Measurements from ENCODE around the gene GORASP1. TPM values are rescaled to one million over a fixed set of nuclear protein-coding genes. Genes with fewer than 3 reads are reported as not detected.

Gene GORASP1
- total RNA-seq, 2 experiments from 2014 or later = 51.5 to 59.9 TPM

GRCh38 chr3:39115870-39116269 lies 8.4 kb upstream of the GORASP1 start:
- no peaks in the 10 kb centered on the region for H3K9me2 ChIP-seq (ENCODE audit: insufficient read depth, low read length)
- no peaks in the 10 kb centered on the region for H3K79me2 ChIP-seq (ENCODE audit: insufficient read depth, low read depth, low read length)
- H3K36me3 ChIP-seq (ENCODE audit: insufficient read depth, low read length) = peaks cover 34% of the 10 kb centered on the region
- H3K4me3 ChIP-seq (ENCODE audit: low read depth, low read length, poor library complexity, severe bottlenecking) = no peak overlapping the region
- DNase-seq (ENCODE audit: low spot score) = no peak
- H3K9me3 ChIP-seq (ENCODE audit: low read length) = no peaks in the 10 kb centered on the region
- no TSS peak for BruUV-seq (replicated peaks)
- H3K4me2 ChIP-seq (ENCODE audit: low read length) = no peak overlapping the region
- POLR2A ChIA-PET = interaction anchor here (0.8 to 1.3 kb wide), 2 partner anchors 10 to 89 kb away, joined by 3 read pairs; no protein-coding TSS in a partner anchor
- peaks cover 27% of the 10 kb centered on the region for H3K4me1 ChIP-seq (ENCODE audit: insufficient read depth, low read length, poor library complexity, severe bottlenecking)
- H3K27ac ChIP-seq (ENCODE audit: low read depth, low read length, poor library complexity, severe bottlenecking) = no peak overlapping the region
- TF ChIP-seq EZH2phosphoT487 (IDR thresholded peaks at IDR 0.05; ENCODE audit: borderline replicate concordance, low read depth, low read length) = no peak
- TF ChIP-seq CTCF (conservative IDR thresholded peaks at IDR 0.05; ENCODE audit: low read length) = no peak
- intact Hi-C loops (cut with micrococcal nuclease; ENCODE audit: unreplicated experiment) = no loop called here
- H2AFZ ChIP-seq (ENCODE audit: low read length) = no peak overlapping the region
- H4K20me1 ChIP-seq (ENCODE audit: insufficient read depth, low read length) = no peaks in the 10 kb centered on the region
- CTCF ChIA-PET (ENCODE audit: unreplicated experiment) = no interaction called here

GRCh38 chr3:39114456-39114855 lies 7.0 kb upstream of the GORASP1 start:
- Histone ChIP-seq H3K9me2 (ENCODE audit: insufficient read depth, low read length) (no peaks in the 10 kb centered on the region), H3K4me1 (ENCODE audit: insufficient read depth, low read length, poor library complexity, severe bottlenecking) (peaks cover 31% of the 10 kb centered on the region), H3K4me2 (ENCODE audit: low read length) (peak overlapping the region; percentile 41), H3K4me3 (ENCODE audit: low read depth, low read length, poor library complexity, severe bottlenecking) (no peak overlapping the region), H2AFZ (ENCODE audit: low read length) (no peak overlapping the region), H3K79me2 (ENCODE audit: insufficient read depth, low read depth, low read length) (no peaks in the 10 kb centered on the region), H4K20me1 (ENCODE audit: insufficient read depth, low read length) (no peaks in the 10 kb centered on the region), H3K27ac (ENCODE audit: low read depth, low read length, poor library complexity, severe bottlenecking) (no peak overlapping the region), H3K9me3 (ENCODE audit: low read length) (no peaks in the 10 kb centered on the region), H3K36me3 (ENCODE audit: insufficient read depth, low read length) (peaks cover 34% of the 10 kb centered on the region)
- BruUV-seq (replicated peaks) = no TSS peak
- no peak for TF ChIP-seq CTCF (conservative IDR thresholded peaks at IDR 0.05; ENCODE audit: low read length)
- TF ChIP-seq EZH2phosphoT487 (IDR thresholded peaks at IDR 0.05; ENCODE audit: borderline replicate concordance, low read depth, low read length) = no peak
- peak; percentile 23 for DNase-seq (ENCODE audit: low spot score)
- intact Hi-C loops (cut with micrococcal nuclease; ENCODE audit: unreplicated experiment) = no loop called here
- POLR2A ChIA-PET = interaction anchor here (0.7 to 1.5 kb wide), 3 partner anchors 10 to 33 kb away, joined by 3 to 4 read pairs (median 3); no protein-coding TSS in a partner anchor
- CTCF ChIA-PET (ENCODE audit: unreplicated experiment) = interaction anchor here (0.7 kb wide), 1 partner anchor 14 kb away, joined by 3 read pairs; no protein-coding TSS in a partner anchor

- Histone ChIP-seq H3K4me1 (ENCODE audit: insufficient read depth, low read length, poor library complexity, severe bottlenecking) (peaks cover 38% of the 10 kb centered on the region), H3K9me2 (ENCODE audit: insufficient read depth, low read length) (no peaks in the 10 kb centered on the region), H3K4me2 (ENCODE audit: low read length) (no peak overlapping the region), H3K36me3 (ENCODE audit: insufficient read depth, low read length) (peaks cover 27% of the 10 kb centered on the region), H3K4me3 (ENCODE audit: low read depth, low read length, poor library complexity, severe bottlenecking) (no peak overlapping the region), H3K9me3 (ENCODE audit: low read length) (no peaks in the 10 kb centered on the region), H3K79me2 (ENCODE audit: insufficient read depth, low read depth, low read length) (no peaks in the 10 kb centered on the region), H2AFZ (ENCODE audit: low read length) (no peak overlapping the region), H3K27ac (ENCODE audit: low read depth, low read length, poor library complexity, severe bottlenecking) (no peak overlapping the region), H4K20me1 (ENCODE audit: insufficient read depth, low read length) (no peaks in the 10 kb centered on the region)
- POLR2A ChIA-PET = no interaction called here
- no TSS peak for BruUV-seq (replicated peaks)
- TF ChIP-seq EZH2phosphoT487 (IDR thresholded peaks at IDR 0.05; ENCODE audit: borderline replicate concordance, low read depth, low read length) = no peak
- TF ChIP-seq CTCF (conservative IDR thresholded peaks at IDR 0.05; ENCODE audit: low read length) = no peak
- no peak for DNase-seq (ENCODE audit: low spot score)
- intact Hi-C loops (cut with micrococcal nuclease; ENCODE audit: unreplicated experiment) = no loop called here
- CTCF ChIA-PET (ENCODE audit: unreplicated experiment) = no interaction called here
Observed at GRCh38 chr3:39113291-39113690, 5.9 kb upstream of the GORASP1 start.

All from OCI-LY7 (cell line).